HG03097 (cell line): Measurements from ENCODE around the gene SEC14L5.
"Not testable (repeated sequence)": the region's sequence is repeated elsewhere in the genome, so short reads cannot be mapped to it uniquely, and the experiment has no call there.

Experiments used
- ATAC-seq: cut with Tn5 transposase; IDR thresholded peaks from one replicate; pipeline ENCODE4 v1.9.1; 2021; ENCODE audit not compliant: unreplicated experiment, low FRiP score

Gene SEC14L5

GRCh38 chr16:4928227-4928626 is 29.9 kb upstream of the SEC14L5 start:
- no peak for ATAC-seq

DNA sequence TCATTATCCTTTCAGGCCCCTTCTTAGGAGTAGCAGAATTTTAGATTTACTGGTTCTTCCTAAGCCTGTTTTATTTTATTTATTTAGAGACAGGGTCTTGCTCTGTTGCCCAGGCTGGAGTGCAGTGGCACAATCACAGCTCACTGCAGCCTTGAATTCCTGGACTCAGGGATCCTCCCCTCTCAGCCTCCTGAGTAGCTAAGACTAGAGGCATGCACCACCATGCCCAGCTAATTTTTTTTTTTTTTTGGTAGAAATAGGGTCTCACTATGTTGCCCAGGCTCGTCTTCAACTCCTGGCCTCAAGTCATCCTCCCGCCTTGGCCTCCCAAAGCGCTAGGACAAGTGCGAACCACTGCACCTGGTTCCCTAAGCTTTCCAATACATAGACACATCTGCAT is 28.5 kb upstream of the SEC14L5 start:
- ATAC-seq, result not testable (repeated sequence)

GRCh38 chr16:4931381-4931780 is 26.7 kb upstream of the SEC14L5 start:
- ATAC-seq, result no peak

GRCh38 chr16:4933433-4933832 is 24.7 kb upstream of the SEC14L5 start:
- no peak for ATAC-seq

GRCh38 chr16:4933871-4934395 is 24.2 kb upstream of the SEC14L5 start:
- ATAC-seq, result no peak

DNA sequence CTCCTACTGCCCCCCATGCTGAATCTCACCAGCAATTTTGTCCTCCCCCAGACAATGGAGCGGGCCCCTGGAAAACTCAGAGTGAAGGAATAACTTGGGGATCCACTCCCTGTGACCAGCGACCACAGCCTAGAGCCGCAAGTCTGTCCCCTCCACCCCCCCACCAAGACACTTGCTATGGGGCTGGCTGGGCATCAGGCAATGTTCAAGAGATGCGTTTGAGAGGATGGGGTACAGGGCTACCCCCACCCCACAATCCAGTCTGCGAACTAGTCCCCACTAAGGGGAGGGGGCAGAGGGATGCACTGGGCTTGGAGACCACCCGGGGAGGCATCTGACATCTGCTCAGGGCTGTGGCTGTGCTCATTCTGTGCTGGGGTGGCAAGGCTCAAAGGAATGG is 23.5 kb upstream of the SEC14L5 start:
- ATAC-seq, result no peak

DNA sequence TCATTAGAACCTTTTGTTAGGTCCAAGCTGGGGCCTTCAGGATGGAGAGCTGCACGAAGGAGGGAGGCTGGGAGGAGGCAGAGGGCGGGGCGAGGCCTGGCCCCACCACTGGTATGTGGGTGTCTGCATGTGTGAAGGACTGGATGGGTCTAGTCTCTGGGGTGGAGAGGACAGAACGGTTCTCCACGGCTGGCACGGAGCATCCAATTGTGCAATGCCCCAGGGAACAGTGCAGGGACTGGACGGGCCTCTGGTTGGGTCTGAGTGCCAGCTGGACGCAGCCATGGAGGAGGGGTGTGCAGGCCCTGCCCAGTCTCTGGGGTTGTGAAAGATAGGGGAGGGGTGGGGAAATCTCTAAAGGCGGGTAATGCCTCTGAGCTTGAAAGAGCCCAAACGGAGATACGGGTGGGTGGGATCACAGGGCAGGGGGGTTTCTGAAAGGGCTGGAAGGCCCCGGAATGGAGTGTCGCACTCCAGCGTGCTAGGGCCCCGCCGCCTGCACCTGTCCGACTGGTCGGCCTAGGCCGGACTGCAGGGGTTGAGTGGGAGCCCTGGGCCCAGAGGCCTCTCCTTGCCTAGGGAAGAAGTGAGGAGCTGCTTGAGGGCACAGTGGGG is 22.8 kb upstream of the SEC14L5 start:
- ATAC-seq, result no peak

DNA sequence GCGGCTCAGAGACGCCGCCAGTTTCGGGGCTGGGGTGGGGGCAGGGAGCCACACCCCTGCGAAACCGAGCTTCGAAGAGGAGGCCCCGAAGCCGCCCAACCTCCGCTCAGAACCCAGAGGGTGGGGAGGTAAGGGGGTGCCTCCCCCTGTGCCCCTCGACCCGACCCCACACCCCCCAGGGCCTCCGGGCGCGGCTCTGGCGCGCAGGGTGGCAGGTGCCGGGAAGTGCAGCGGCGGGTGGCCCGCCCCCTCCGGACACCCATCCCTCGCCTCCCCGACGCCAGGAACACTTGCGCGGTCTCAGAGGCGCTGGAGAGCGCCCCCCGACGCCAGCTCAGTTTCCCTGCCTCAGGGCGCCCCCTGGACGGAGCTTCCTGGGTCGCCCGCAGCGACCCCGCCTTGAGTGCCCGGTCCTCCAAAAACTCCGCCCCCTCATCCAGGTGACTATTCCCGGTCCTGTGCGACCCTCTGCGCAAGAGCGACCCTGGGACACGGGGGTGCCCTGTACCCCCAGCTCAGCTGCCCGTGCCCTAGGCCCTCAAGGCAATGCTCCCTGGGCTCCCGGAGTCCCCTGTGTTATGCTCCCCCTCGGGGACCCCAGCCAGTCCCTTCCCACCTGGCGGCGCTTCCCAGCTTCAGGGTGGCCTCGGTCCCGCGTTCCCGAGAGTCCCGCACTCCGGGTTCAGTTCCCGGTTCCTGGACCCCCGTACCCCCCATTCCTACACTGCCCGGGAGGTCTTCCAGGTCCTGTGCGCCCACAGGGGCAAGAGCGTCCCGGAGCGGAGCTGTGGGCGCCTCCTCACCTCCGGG is 21.7 kb upstream of the SEC14L5 start:
- ATAC-seq, result no peak

- ATAC-seq, result no peak
These were observed 20.9 kb upstream of the SEC14L5 start, which contains the start of gene PPL for GRCh38 chr16:4936991-4937781. Gene PPL, minus strand, starts transcription at chr16:4937148. Its CDS starts 103 bp downstream, at chr16:4937045.

DNA sequence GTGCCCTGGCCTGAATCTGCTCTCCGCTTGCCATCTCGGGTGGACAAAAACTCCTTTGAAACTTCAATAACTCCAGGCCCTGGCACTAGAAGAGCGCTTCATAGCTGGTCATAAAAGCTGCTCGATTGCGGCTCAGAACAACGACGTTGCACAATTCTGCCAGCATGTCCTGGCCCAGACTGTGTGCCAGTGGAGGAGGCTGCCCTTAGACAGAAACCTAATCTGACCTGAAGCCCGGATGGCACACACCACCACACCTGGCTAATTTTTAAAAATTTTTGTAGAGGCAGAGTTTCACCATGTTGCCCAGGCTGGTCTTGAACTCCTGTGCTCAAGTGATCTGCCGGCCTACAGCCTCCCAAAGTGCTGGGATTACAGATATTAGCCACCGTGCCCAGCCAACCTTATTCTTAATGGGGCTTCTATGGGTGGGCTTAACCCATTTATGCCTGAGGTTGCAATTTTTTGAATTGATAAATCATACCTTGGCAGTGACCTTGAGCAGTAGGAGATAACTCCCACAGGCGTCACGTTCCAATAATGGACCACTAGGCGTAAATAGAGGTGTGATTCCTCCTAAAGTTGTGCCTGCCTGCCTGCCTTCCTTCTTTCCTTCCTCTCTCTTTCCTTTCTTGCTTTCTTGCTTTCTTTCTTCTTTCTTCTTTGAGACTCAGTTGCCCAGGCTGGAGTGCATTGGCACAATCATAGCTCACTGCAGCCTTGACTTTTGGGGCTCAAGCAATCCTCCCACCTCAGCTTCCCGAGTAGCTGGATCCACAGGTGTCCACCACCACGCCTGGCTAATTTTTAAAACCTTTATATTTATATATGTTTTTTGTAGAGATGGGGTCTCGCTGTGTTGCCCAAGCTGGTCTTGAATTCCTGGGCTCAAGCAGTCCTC is 20.1 kb upstream of the SEC14L5 start:
- ATAC-seq, result no peak

- no peak for ATAC-seq
These were observed 19.5 kb upstream of the SEC14L5 start for GRCh38 chr16:4938683-4939030.

DNA sequence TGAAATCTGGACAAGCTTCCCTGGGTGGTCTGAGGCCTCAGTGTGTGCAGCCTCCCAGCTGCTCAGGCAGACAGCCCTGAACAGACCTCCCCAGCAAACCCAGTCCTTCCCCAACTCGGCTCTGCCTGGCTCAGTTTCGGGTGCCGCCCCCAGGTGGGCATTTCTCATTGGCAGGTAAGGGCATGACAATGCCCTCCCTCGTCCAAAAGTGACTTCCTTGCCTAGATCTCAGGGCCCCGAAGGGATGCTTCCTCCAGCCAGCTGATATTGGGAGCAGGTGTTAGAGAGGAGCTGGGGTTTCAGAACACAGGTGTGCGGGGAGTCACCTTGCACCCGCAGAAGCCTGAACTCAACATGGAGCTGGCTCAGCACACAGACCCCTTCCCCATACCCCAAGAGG is 17.4 kb upstream of the SEC14L5 start:
- no peak for ATAC-seq

- no peak for ATAC-seq
These were observed 15.6 kb upstream of the SEC14L5 start for GRCh38 chr16:4942481-4942880.

DNA sequence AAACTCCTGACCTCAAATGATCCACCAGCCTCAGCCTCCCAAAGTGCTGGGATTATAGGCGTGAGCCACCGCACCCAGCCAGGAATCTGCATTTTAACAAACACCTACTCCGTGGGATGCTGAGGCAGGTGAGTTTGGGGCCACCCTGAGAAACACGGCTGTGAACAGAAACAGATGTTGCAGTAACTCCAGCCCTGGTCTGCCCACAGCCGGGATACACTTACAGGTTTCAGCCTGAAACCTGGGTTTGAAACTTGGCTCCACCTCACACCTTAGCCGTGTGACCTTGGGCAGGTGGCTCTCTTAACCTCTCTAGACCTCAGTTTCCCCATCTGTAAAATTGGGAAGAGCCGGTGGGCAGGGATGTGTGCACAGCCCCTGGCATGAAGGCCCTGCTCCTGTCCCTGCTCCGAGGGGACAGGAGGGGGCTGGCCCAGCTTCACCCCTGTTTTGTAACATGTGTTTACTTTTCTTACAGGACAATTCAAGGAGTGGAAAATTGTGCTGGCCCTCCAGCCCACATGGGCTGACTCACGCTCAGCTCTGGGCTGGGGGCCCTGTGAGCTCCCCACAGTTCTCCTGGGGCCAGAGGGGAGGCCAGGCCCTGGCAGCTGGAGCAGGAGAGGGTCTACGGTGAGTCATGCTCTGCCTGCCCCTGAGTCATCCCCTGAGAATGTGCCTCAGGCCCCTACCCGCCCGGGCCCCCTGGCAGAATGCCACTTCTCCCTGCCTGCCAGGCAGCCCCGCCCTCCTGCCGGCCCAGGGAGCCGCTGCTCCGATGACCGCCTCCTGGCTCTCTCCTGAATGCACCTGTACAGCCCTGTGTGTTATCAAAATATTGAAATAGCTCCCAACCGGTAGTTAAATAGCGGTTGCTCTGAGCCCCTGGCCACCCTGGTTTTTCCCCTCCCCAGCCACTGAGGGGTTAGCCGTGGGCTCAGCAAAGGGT is 13.5 kb upstream of the SEC14L5 start:
- no peak for ATAC-seq

- ATAC-seq, result no peak
These were observed 12.3 kb upstream of the SEC14L5 start for GRCh38 chr16:4945560-4946502.

GRCh38 chr16:4946917-4947316 is 11.2 kb upstream of the SEC14L5 start:
- no peak for ATAC-seq

GRCh38 chr16:4947722-4948503 is 10.2 kb upstream of the SEC14L5 start:
- ATAC-seq, result no peak
